GM21515 (cell line): ENCODE measurements around the gene GPR39.

Experiments
- ATAC-seq: cut with Tn5 transposase; IDR thresholded peaks from one replicate; pipeline ENCODE4 v1.9.1; 2021; ENCODE audit not compliant: unreplicated experiment

Gene GPR39

DNA sequence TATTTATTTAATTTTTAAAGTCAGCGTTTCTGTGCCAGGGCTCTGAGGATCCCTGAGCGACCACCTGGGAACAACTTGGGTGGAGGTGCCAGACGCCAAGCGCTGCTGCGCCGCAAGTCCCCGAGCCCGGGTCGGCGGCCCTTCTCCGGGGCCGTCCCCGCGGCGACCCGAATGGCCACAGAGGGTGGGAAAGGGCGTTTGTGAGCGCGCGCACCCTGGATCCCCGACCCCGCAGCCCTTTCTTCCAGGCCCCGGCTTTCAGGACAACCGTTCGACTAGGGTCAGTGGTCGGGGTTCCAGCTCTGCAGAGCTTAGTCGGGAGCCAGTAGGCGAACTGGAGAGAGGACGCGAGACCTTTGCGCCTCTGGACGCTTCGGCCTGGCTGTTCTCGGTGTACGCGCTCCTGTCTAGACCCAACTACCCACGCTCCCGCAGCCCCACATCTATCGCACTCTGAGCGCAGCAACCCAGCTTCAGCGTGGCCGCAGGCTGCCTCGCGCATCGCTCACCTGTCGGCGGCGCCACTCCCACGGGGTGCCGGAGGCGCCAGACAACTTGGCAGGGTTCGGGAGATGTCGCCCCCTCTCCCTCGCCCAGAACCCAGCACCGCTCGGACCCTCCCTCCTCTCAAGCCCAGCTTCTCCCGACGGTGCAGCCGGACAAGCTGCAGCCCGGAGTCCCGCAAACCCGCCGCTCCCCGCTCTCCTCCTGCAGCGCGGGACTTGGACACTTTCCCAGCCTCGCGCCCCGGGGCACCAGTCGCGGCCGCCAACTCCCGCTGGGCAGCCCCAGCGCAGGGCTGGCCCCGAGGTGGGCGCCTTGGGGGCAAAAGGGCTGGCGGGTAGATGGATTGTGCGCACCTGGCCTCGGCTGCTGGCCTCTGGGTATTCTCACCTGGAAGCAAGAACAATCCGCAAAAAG lies 252.6 kb downstream of the GPR39 start:
- ATAC-seq, result no peak

DNA sequence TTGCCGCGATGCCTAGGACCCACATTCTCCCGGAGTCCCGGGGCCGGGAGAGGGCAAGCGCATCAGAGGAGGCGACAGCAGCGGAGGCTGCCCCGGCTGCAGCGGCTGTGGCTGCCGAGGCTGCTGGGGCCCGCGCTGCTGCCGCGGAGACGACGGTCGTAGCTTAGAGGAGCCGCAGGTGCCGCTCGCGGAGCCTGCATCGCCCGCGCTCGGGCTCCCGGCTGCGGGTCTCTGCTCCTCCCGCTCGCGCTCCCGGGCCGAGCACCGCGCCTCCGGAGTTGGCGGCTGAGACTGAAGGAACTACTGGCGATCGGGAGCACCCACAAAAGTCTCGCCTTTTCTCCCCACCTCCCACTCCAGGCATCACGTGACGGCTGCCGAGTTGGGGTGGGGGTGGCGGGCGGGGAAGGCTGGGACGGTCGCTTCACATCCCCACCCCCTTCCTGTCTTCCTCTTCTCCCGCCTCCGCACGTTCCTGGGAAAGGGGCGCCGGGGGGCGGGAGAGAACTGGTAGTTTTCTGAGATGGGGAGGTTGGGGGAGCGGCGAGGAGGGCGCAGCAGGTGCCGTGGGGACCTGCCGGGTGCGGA lies 253.4 kb downstream of the GPR39 start, which contains the start of gene LYPD1:
Gene LYPD1, minus strand, starts transcription at position 298 of the 588 bp plus-strand sequence. Its CDS starts 273 bp downstream, at position 25.
- ATAC-seq, result no peak

DNA sequence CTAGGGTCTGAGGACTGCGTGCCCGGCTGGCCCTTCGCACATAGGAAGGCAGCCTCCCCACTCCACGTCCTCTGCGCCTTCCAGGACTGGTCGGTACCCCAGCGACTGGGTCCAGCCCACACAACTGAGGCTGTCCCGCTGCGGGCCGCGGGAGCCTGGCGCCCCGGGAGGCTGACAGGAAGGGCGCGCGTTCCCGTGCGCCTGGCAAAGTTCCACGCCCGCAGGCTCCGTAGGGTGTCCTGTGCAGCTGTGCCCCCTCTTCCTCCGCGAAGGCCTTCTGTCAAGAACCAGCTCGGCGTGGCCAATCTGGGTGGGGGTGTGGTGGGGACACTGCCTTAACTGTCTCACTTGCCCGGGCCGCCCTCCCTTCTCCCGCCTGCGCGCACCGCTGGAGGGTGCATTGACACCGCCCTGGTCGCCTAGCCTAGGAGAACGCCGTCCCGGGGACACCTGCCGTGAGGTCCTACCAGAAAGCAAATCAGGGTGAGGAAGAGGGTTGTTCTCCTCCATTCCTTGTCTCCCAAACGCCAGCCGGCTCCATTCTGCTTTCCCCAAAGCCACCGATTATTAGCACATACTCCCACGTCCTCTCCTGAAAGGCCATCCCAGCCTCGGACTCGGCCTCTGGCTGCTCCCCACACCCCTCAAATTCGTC lies 254.0 kb downstream of the GPR39 start:
- ATAC-seq, result no peak

DNA sequence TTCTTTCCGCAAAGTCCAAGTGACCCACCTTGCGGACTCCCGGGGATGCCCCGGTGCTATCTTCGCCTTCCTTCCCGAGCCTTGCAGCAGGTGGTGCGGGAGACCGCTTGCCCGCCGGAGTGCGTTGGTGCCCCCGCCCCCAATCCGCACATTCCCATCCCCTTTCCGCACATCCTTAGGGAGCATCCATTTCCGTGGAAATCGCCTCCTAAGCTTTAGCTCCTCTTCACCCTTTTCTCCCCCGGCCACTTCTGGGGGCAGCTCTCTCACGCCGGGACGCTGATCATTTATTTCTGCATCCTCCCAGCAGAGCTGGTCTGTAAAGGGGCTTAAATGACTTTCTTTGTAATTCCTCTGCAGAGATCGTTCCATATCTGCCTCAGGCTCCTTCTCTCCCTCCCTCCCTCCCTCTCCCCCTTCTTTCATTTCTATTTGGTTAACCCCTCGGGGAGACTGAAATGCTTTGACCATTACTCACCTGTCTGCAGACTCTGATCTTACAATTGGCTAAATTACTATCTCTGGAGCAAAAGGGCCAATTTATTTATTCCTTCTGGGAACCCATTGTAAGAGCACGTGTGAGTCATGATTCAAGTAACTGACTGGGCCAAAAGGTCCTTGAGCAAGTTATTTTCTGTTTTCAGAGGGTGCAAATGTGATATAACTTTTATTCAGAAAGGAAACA lies 254.7 kb downstream of the GPR39 start:
- ATAC-seq, result no peak

DNA sequence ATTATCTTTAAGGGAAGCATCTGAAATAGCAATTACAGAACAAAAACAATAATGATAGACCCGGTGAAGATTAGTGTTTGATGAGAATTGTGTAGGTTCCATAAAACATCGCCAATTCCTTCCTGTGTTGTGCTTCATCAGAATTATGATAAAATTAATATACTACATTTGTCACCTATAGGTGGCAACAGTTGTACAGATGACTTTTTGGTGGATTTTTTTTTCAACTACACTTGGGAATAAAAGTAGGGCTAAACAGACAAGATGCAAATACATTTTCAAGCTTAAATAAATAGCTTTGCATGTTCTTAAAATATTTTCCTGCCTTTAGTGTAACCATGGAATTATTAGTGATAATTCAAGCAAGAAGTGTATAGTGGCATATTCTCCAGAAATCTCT lies 260.4 kb downstream of the GPR39 start:
- no peak for ATAC-seq

DNA sequence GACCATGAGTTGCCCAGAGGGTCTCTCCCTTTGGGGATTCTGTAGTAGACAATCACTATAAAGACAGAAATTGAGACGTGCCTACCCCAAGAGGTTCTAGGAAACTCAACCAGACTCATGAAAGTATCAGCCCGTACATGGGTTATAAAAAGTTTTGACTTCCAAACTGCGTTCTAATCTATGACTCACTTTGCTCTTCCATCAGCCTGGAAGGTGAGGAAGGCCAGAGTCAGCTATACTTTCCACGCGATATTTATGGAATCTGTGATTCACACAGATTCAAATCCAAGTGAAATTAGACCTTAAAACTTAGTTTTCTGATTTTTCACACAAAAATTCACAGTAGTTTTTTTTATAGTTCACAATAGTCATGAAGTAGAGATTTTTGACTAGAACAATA lies 261.1 kb downstream of the GPR39 start:
- ATAC-seq, result no peak

DNA sequence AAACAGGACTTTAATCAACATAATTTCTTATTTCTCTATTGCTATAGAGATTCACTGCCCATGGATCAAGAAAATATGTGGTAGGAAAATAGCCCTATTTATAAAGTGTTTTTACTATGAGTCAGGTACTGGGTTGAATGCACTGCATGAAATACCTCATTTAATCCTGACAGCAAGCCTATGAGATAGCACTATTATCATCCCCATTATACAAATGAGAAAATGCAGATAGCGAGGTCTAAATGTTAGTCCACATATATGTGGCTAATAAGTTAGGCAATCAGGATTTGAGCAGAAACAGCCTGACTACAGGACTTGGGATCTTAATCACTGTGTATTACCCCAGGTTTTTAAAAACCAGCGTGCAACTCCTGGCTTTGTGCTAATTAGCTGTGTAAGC lies 261.9 kb downstream of the GPR39 start:
- ATAC-seq, result no peak

DNA sequence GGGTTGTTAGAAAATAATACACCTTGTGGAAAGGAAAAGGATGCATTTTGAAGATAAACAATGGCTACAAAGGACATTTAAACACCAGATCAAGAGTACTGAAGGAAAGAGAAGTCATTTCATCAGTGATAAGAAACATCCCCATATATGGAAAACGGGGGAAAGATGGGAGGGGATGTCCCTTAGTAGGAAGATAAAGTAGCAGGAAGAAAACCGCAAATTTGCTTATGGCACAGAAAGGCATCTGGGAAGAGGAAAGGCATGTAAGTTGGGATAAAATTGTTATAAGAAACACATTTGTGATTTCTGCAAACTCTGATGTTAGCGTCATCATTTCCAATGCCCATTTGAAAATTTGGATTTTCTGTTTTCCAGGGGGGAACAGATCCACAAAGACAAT lies 263.9 kb downstream of the GPR39 start:
- no peak for ATAC-seq

DNA sequence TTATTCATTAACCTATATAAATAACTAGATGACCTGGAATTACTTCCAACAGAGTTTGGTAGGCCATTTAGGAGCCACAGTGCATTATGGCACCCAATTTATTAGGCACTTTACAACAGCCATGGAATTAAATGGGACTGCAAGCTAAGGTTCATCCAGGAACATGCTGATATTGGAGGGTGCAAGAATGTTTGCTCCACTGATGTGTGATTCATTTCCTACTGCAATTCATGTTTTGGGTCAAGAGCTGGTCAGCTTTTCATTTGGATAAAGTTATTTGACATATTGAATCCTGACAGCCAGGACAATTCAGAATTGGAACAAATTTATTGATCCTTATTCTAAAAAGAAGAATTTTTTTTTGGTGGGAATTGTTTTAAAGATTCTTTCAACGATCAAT lies 265.2 kb downstream of the GPR39 start:
- ATAC-seq, result no peak

DNA sequence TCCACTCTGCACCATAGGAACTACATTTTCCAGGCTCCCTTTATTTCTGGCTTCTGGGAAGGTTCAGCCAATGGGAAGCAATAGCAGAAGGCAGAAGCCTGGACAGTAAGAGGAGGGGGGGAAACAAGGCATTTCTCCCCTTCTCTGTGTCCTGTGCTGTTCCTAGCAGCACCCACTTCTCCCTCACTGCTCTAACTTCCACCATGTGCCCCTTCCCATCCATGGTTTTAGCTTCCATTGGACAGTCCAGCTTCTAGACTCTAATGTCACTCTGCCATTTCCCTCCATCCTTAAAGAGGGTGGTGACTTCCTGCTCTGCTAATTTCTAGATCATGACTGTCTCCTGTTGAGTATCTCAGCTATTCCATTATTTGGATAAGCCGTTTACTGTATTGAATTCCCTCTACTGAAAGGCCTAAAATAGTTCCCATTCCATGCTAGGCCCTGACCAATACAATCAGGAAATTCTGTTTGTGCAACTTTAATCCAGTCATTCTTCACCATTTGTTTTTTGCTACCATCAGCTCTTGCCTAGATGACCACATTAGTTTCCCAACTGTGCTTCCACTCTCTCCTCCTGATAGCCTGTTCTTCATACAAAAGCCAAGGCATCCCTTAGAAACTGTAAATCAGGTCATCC lies 274.2 kb downstream of the GPR39 start:
- ATAC-seq, result no peak

DNA sequence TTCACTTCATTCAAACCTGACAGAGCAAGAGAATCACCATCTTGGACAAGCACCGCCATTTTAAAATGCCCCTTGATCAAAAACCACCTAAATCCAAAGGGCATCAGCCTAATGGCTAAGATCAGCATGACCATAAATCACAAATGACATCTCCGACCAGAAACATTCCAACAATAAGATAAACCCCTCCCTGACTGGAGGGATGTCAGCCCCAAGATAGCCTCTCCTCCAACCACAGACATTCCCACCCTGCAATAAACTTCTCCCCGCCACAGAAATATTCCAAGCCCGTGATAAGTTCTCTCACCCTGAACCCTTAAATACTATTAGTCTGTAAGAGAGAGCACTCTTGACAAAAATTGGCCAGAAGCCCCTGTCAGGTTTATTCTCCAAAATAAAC lies 275.0 kb downstream of the GPR39 start:
- no peak for ATAC-seq

DNA sequence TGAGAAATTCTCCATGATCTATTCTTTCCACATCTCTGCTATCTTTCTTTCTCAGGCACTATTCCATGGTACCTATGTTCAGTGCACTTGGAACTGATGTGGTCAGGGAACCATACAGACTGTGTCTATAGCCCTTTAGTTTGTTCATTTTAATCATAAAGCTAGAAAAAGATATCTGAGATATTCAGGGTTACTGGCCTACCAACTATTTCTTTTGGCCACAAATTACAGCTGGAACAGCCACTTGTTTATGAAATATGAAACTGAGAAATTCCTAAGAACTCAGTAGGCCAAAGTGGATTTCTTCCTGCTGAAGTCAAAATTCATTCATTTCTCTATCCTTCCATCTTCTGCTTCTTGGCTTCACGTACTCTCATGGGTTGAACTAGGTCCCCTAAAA lies 276.2 kb downstream of the GPR39 start:
- no peak for ATAC-seq
